Right lung (tissue), 5 donors: ENCODE data around the gene RBM4. TPM values are rescaled to one million over a fixed set of nuclear protein-coding genes. Genes with fewer than 3 reads are reported as not detected.

Source experiments
- DNase-seq, 2 donors: peaks; one replicate each; pipeline ENCODE4 v3.0.0-alpha.2; 2013
- polyA plus RNA-seq, 5 donors: library from polyadenylated mRNA; unstranded; fragments of 120-200 nt; gene quantifications; one replicate each; pipeline versions ENCODE4 v1.2.1 to v1.2.3, GENCODE V29; 2013; ENCODE audit warnings: inconsistent platforms in 1 of 5, low replicate concordance in 1 of 5; ENCODE audit not compliant: insufficient read length in 5 of 5, insufficient read depth in 1 of 5

RBM4 gene
- polyA plus RNA-seq, 5 donors = 222 to 239 (median 232) TPM

DNA sequence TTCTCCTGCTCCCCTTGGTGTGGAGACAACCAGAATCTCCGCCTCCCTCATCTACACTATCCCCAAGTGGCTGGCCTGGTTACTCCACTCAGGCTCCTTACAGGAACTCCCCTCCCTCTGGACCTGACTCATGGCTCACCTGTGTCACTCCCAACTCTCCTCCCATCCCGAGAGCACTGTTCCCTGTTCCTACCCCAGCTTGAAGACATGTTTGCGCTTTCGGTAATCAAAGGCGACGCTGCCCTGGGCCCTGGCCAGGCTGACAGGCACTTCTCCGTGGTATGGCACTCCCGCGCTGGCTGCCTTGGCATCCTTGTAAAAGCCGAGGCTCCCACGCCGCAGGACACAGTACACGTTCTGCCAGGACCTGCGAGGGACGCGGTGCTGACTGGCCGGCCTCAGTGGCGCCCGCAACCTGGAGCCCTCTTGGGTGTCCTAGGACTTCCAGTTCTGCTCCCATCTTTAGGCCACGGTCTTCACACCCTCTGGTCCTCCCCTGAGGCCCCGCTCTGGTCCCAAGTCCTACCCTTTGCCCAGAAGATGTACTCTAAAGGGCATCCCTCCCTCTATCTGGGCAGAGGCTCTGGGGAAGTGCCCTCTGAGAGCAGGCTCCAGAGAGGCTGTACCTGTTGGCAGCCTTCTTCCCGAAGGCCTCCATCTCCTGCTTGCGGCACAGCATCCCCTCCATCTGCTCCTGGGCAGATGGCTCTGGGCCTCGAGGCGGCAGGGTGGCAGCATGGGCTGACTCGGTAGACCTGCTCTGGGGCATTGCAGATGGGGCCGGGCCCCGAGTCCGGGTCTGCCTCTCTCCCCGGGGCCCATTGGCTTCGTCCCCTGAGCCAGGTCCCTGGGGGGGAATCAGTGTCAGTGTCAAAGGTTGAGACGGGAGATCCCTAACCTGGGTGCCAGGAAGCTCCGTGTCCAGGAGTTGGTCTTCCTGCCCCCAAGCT, 48.6 kb downstream of the RBM4 start:
- DNase-seq = no peak

DNA sequence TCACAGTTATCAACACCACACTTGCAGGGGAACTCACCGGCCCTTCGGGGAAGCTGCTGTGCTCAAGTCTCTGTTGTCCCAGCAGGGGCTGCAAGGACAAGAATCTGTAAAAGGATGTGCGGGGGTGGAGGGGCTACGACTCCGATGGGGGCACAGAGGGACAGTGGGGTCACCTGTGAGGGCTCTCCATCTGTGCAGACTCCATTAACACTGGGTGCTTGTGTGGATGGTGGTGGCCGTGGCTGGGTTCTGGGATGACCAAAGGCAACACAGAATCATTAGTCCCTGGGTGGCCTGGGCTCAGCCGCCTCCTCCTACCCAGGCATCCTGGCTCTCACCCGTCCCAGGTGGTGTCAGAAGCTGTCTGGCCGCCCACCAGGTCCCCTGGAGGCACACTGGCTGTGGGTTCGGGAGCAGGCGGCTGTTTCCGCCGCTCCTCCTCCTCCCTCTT, 49.4 kb downstream of the RBM4 start:
- DNase-seq = no peak

DNA sequence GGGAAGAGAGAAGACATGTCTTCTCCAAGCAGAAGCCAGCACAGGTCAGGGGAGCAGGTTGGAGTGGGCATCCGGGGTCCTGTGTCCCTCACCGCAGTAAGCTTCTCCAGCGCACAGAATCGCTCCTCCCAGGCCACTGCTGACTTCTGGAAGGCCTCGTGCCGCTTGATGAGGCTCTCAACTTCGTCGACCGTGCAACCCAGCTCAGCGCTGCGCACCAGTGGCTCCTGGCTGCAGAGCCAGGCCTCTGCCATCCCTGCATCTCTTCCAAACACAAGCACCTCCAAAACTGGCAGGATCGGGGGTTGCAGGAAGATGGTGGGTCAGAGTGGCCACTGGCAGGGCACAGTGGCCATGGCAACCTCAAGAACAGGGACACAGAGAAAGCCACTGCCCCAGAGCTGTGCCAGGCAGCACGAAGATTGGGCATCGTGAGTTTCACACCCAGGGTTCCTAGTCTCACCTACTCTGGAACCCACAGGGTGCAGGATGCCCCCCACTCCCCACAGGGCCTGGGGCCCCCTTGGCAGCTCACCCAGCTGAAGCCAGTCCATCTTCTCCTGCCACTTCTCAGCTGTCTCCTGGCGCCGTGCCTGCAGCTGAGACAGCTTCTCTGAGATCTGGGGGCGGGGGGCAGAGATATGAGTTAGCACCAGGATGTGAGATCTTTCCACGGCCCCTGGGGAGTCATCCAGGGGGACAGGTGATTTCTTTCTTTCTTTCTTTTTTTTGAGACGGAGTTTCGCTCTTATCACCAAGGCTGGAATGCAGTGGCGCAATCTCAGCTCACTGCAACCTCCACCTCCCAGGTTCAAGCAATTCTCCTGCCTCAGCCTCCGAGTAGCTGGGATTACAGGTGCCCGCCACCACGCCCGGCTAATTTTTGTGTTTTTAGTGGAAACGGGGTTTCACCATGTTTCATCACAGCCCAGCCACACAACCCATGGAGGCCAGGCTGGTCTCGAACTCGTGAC, 50.3 kb downstream of the RBM4 start:
- no peak for DNase-seq

DNA sequence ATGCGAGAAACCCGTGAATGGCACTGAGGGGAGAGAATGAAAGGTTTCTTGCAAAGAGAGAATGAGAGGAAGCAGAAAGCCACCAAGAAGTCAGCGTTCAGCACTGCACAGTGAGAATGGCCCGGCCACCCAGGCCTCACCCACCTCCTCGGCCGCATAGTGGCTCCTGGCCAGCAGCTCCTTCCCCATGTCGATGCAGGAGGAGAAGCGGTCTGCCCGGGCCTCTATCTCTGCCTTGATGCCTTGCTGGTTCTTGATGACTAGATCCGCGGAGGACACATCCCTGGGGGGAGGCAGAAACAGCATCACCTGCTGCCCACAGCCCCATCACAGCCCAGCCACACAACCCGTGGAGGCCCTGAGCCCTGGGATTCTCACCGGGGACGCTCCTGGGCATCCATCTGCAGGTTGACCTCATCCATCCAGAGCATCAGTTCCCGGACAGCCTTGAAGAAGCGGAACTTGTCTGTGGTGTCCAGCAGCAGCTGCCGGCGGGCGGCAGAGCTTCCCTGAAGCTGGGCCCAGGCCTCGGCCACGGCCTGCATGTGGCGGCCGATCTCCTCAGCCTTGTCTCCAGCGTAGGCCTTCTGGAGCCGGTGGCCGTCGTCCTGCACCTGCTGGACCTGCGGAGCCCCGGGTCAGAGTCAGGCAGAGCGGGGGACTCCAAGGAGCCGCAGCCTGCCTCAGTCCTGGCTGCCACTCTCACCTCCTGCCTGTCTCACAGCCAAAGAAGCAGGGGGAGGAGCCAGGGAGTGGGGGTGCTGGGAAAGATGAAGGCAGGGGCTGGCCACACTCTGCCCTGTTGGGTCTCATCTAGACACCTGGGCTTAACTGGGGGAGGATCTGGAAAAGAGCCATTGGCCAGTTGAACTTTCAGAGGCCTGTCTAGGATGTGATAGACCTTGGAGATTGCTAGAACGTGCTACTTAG, 51.4 kb downstream of the RBM4 start:
- no peak for DNase-seq

DNA sequence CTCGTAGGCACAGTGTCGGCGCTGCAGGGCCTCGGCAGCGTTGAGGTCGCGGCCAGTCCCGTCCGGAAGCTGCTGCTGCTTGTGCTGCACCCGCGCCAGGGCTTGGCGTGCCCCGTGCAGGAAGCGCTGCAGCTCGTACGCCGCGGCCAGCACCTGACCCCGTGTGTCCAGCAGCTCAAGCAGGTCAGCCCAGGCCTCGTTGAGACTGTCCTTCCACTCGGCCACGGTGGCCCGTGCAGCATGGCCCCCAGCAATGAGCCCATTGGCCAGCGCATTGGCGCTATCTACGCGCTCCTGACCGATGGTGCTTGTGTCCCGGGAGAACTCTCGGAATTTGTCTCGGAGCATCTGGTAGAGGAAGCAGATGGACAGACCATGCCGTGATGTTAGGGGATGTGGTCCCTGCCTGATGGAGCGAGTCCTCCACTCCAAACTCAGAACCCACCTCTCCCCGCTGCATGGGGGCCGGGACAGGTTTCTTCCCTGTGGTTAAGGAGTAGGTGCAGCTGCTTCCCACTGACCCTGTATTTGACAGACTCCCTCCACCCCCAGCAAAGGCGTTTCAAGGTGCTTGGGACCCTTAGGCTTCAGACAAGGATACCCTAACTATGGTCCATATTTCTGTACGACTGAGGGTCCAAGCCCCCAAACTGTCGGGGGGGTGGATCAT, 52.9 kb downstream of the RBM4 start:
- DNase-seq = no peak

DNA sequence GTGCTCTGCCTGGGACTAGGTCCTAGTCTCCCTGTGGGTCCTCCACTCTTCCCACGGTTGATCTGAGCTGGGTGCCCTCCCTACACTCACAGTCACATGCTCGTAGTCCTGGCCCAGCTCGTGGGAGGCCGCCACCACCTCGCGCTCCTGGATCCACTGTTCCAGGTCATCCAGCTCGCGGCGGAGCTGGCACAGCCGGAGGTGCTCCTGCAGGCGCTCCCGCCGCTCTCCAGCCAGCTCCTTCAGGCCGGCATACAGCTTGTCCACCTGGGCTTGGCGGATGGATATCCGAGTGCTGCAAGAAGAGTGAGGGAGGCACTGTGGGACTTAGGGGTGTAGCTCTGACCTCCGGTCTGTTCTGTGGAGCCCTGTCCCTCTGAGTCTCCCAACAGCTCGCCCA, 53.9 kb downstream of the RBM4 start:
- no peak for DNase-seq

DNA sequence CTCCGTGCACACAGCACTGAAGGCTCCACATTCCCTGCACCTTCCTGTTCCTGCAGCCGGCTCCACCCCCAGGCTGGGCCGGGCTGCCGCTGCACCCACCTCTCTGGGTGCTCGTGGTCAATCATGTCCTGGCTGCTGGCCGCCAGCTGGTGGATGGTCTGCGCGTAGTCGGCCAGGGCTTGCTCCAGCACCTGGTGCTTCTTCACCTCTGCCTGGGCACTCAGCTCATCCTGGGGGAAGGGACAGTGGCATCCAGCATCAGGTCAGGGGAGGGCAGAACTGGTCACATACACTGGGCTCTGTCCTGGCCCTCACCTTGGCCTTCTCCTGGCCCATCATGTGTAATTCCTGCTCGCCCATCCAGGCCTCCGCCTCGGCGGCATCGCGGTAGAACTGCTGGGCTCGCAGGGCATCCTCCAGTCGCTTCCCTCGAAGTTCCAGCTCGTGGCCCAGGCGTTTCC, 54.4 kb downstream of the RBM4 start:
- DNase-seq = no peak

DNA sequence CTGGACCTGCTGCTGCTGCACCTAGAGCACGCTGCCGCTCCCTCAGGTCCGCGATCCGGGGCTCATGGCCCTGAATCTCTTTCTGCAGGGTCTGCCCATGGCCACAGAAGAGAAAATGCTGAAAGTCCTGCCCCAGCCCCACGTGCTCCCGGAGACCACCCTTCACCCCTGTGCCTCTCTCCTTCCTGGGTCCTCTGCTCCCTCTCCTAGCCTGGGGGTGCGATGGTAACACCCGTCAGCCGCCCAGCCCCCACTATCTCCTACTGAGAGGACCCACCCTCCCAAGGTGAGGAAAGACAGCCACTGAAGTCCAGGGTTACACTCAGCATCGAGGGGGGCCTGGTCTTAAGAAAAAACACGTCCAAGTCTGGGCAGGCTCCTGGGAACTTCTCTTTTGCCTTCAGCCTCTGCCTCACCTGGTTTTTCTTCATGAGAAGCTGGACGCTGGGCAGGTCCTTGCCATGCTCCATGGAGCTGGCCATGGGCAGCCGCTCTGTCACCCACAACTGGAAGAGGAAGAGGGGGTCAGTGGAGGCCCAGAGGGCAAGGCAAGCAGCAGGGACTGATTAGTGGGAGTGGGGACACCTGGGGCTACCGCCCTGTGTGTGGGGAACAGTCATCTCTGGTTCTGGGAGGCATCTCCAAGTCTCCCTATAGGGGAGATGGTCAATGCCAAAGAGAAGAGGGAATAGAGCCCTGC, 55.0 kb downstream of the RBM4 start:
- no peak for DNase-seq

DNA sequence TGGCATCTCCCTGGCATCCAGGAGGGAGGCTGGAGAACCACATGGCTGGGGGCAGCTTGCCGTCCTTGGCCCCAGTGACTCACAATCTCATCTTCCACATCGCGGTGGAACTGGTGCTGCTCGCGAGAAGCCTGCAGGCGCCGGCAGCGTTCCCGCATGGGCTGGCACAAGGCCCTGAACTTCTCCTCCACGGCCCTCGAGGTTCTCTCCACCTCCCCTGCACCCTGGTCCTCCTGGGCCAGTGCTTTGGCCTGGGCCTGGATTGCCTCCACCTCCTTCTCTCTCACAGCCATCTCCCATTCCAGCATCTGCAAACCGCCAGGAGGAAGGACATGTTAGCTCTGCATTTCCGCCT, 55.5 kb downstream of the RBM4 start:
- no peak for DNase-seq

DNA sequence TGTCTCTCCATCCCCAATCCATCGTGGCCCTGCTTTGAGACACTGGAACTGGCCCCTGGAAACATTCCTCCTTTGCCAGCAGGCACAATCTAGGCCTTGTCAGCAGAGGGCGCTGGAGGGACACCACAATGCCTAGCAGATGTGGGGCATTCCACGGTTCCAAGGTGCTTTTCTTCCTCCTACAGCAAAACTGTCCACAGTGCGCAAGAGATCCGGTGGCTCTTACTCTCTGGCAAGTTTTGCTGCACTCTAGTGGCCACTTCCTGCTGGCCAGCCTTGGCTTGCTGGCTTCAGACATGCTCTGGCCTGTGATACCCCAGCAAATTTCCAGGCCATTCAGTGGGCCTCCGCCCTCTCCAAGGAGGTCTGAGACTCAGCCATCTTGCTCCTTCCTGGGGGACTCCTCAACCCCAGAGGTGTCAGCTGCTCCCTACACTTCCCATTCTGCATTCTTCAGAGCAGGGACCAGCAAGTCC, 56.3 kb downstream of the RBM4 start:
- peak; percentile 65 to 75 for DNase-seq

Other genes starting within 250 kb of the RBM4 start
- under 1 TPM; 0.14 to 0.38 (median 0.17) TPM for gene NPAS4, start 217.7 kb upstream of the RBM4 start, polyA plus RNA-seq
- 10 to 100 TPM; 63.2 to 78.7 (median 73.0) TPM for gene MRPL11, start 199.9 kb upstream of the RBM4 start, polyA plus RNA-seq
- 1 to 10 TPM; 4.1 to 6.2 (median 4.6) TPM for gene PELI3, start 171.8 kb upstream of the RBM4 start, polyA plus RNA-seq
- gene DPP3, start 158.3 kb upstream of the RBM4 start, polyA plus RNA-seq = 10 to 100 TPM; 13.5 to 25.4 (median 15.8) TPM
- 10 to 100 TPM; 54.5 to 80.1 (median 58.5) TPM for gene BBS1, start 128.1 kb upstream of the RBM4 start, polyA plus RNA-seq
- gene ZDHHC24, start 92.7 kb upstream of the RBM4 start, polyA plus RNA-seq = 1 to 10 TPM; 3.8 to 6.9 (median 5.7) TPM
- gene ACTN3, start 91.8 kb upstream of the RBM4 start, polyA plus RNA-seq = 1 to 10 TPM in 1 of 5 donors, under 1 TPM in 1, not detected in 3; 0.24 to 3.8 TPM
- gene CTSF, start 70.1 kb upstream of the RBM4 start, polyA plus RNA-seq = 10 to 100 TPM; 33.9 to 54.7 (median 51.8) TPM
- under 1 TPM; 0.10 to 0.18 (median 0.15) TPM for gene CCDC87, start 45.6 kb upstream of the RBM4 start, polyA plus RNA-seq
- gene CCS, start 45.5 kb upstream of the RBM4 start, polyA plus RNA-seq = 10 to 100 TPM; 69.4 to 95.7 (median 82.2) TPM
- 10 to 100 TPM; 69.2 to 90.3 (median 81.2) TPM for gene RBM14, start 22.1 kb upstream of the RBM4 start, polyA plus RNA-seq
- 10 to 100 TPM; 68.7 to 81.9 (median 76.5) TPM for gene RBM4B, start 39.2 kb downstream of the RBM4 start, polyA plus RNA-seq
- gene SPTBN2, start 90.5 kb downstream of the RBM4 start, polyA plus RNA-seq = 10 to 100 TPM in 2 of 5 donors, 1 to 10 TPM in 3; 6.1 to 11.5 (median 8.2) TPM
- gene RCE1, start 204.7 kb downstream of the RBM4 start, polyA plus RNA-seq = 10 to 100 TPM; 15.7 to 27.5 (median 21.4) TPM
- gene LRFN4, start 218.4 kb downstream of the RBM4 start, polyA plus RNA-seq = 10 to 100 TPM in 2 of 5 donors, 1 to 10 TPM in 3; 6.4 to 19.8 (median 8.8) TPM